Measurements from ENCODE around the gene FAAH.

GRCh38 chr1:46434358-46434757 is 40.2 kb downstream of the FAAH start:
- no peak for TF ChIP-seq CTCF (IDR thresholded peaks at IDR 0.05)
- TF ChIP-seq POLR2AphosphoS5 (IDR thresholded peaks at IDR 0.05), result no peak

All from breast epithelium (tissue), 3 donors.